Upper lobe of right lung (tissue), 1 donor: ENCODE data around the gene CCDC178. TPM values are rescaled to one million over a fixed set of nuclear protein-coding genes. Genes with fewer than 3 reads are reported as not detected.

Experiments
- ATAC-seq: fragments of 200-7000 bp; cut with Tn5 transposase; one replicate; pipeline ENCODE4 v1.9.1; 2020; ENCODE audit warnings: mild to moderate bottlenecking, moderate library complexity
- DNase-seq: peaks from one replicate; pipeline ENCODE4 v3.0.0-alpha.2; 2020
- H3K27ac ChIP-seq: fragments of 200-600 bp; one replicate; pipeline ENCODE4 v1.8.0; 2022
- H3K27me3 ChIP-seq: fragments of 200-600 bp; one replicate; pipeline ENCODE4 v1.8.0; 2022; ENCODE audit warnings: mild to moderate bottlenecking
- H3K36me3 ChIP-seq: fragments of 200-600 bp; one replicate; pipeline ENCODE4 v1.8.0; 2022
- H3K4me1 ChIP-seq: fragments of 200-600 bp; one replicate; pipeline ENCODE4 v1.8.0; 2022
- H3K4me3 ChIP-seq: fragments of 200-600 bp; one replicate; pipeline ENCODE4 v1.8.0; 2022; ENCODE audit warnings: mild to moderate bottlenecking
- H3K9me3 ChIP-seq: fragments of 200-600 bp; one replicate; pipeline ENCODE4 v1.8.0; 2022
- CTCF ChIP-seq: fragments of 200-600 bp; IDR thresholded peaks from one replicate; pipeline ENCODE4 v1.8.0; 2022; ENCODE audit warnings: antibody characterized with exemption
- intact Hi-C: fragments of 100-400 bp; cut with DNase I; formaldehyde crosslinking; loops from one replicate; pipeline ENCODE4 v1.11.0; 2022
- total RNA-seq: library from RNA; stranded (reverse); fragmentation: NEBNext Ultra II Directional; extraction: Animal tissue kit (Norgen Biotek cat#: 25700); gene quantifications from one replicate; pipeline ENCODE4 v1.2.1, GENCODE V29; 2021
- donor health status: DM: no; HTN: yes; CAD: no; lungs with severe emphysema.

CCDC178 gene
- total RNA-seq, 1 donor from 2014 or later = 2.5 TPM

- H3K27me3 ChIP-seq = no peaks in the 10 kb centered on the region
- H3K4me3 ChIP-seq = no peak overlapping the region
- no peak for ATAC-seq
- no peak overlapping the region for H3K27ac ChIP-seq
- H3K36me3 ChIP-seq = no peaks in the 10 kb centered on the region
- H3K9me3 ChIP-seq = no peaks in the 10 kb centered on the region
- intact Hi-C loops = no loop called here
- no peaks in the 10 kb centered on the region for H3K4me1 ChIP-seq
- no peak for TF ChIP-seq CTCF
- no peak for DNase-seq
Observed at GRCh38 chr18:33022370-33022769, 418.2 kb downstream of the CCDC178 start.

DNA sequence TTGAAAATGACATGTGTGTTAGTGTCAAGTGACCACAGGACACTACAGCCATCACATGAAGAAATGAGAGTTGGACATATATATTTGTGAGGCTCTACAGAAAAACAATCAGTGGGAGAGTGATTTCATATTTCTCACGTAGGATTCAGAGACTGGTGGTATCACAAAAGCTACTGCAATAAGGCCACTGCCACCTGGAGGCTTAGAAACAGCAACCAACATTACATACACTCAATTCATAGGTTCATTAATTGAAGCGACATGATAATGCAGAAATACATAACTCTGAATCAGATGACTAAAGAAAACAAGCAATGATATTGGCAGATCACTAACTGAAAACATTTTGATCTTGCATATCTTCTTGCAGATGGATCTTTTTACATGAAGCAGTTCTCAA is 419.6 kb downstream of the CCDC178 start:
- H3K36me3 ChIP-seq = no peaks in the 10 kb centered on the region
- H3K27me3 ChIP-seq = no peaks in the 10 kb centered on the region
- H3K9me3 ChIP-seq = no peaks in the 10 kb centered on the region
- no peak overlapping the region for H3K27ac ChIP-seq
- ATAC-seq (no peak), DNase-seq (no peak)
- no peak overlapping the region for H3K4me3 ChIP-seq
- intact Hi-C loops = no loop called here
- H3K4me1 ChIP-seq = no peaks in the 10 kb centered on the region
- no peak for TF ChIP-seq CTCF

- DNase-seq (no peak), ATAC-seq (no peak)
- Histone ChIP-seq H3K27me3 (no peaks in the 10 kb centered on the region), H3K4me3 (no peak overlapping the region), H3K4me1 (no peaks in the 10 kb centered on the region), H3K9me3 (no peaks in the 10 kb centered on the region), H3K27ac (no peak overlapping the region), H3K36me3 (no peaks in the 10 kb centered on the region)
- intact Hi-C loops = no loop called here
- no peak for TF ChIP-seq CTCF
Observed at GRCh38 chr18:33014060-33014796, 426.3 kb downstream of the CCDC178 start.

DNA sequence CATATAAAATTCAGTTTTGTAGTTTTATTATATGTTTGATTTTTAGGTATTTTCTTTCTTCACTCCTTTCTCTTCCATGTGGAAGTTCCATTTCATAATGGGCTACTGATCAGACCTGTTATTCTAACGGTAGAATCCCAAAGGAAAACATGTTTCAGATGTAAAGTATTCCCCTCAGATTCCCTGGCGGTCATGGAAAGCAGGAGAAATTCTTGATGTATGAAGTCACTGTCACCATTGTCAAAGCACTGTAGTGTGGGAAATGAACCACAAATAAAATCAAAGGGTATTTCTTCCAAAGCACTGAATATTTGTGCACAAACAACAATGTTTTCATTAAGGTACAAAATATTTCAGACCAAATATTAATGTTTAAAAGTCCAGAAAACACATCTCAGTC is 430.4 kb downstream of the CCDC178 start:
- H3K27ac ChIP-seq = no peak overlapping the region
- intact Hi-C loops = no loop called here
- no peak for TF ChIP-seq CTCF
- ATAC-seq (no peak), DNase-seq (no peak)
- H3K4me3 ChIP-seq = no peak overlapping the region
- no peaks in the 10 kb centered on the region for H3K4me1 ChIP-seq
- H3K36me3 ChIP-seq = no peaks in the 10 kb centered on the region
- no peaks in the 10 kb centered on the region for H3K27me3 ChIP-seq
- H3K9me3 ChIP-seq = no peaks in the 10 kb centered on the region

DNA sequence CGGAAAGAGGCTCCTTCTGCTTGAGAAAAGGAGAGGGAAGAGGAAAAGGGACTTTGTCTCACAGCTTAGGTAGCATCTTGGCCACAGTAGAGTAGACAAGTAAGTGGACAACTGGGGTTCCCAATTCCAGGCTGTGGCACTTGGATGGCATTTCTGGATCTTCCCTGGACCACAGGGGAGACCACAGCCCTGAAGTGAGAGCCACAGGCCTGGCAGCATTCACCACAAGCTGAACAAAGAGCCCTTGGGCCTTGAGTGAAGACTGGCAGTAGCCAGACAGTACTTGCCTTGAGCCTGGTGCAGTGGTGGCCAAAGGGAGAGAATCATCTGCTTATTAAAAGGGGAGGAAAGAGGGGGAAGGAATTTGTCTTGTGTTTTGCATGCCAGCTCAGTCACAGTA is 441.6 kb downstream of the CCDC178 start:
- TF ChIP-seq CTCF = no peak
- H3K36me3 ChIP-seq = no peaks in the 10 kb centered on the region
- DNase-seq (no peak), ATAC-seq (no peak)
- H3K4me1 ChIP-seq = no peaks in the 10 kb centered on the region
- no peak overlapping the region for H3K27ac ChIP-seq
- intact Hi-C loops = no loop called here
- H3K27me3 ChIP-seq = no peaks in the 10 kb centered on the region
- no peaks in the 10 kb centered on the region for H3K9me3 ChIP-seq
- no peak overlapping the region for H3K4me3 ChIP-seq

GRCh38 chr18:32998285-32998684 is 442.2 kb downstream of the CCDC178 start:
- Histone ChIP-seq H3K4me3 (no peak overlapping the region), H3K4me1 (no peaks in the 10 kb centered on the region), H3K27me3 (no peaks in the 10 kb centered on the region), H3K27ac (no peak overlapping the region), H3K9me3 (no peaks in the 10 kb centered on the region), H3K36me3 (no peaks in the 10 kb centered on the region)
- no peak for ATAC-seq
- TF ChIP-seq CTCF = no peak
- no peak for DNase-seq
- intact Hi-C loops = no loop called here
